ENCODE data around the gene SPPL2B. TPM values are rescaled to one million over a fixed set of nuclear protein-coding genes. Genes with fewer than 3 reads are reported as not detected.
"Not testable (repeated sequence)": the region's sequence is repeated elsewhere in the genome, so short reads cannot be mapped to it uniquely, and the experiment has no call there.

Gene SPPL2B
- polyA plus RNA-seq, 1 donor: 45.2 TPM

DNA sequence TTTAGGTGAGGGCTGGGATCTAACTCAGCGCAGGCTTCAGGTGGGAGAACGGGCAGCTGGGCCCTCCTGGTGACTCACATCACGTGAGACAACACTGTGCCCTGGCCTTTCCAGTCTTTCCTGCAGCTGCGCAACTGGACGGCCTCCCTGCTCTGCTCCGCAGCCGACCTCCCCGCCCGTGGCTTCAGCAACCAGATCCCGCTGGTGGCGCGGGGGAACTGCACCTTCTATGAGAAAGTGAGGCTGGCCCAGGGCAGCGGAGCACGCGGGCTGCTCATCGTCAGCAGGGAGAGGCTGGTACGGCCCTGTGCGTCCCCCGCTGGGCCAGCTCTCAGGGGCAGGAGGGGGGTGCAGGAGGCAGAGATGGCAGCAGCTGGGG, 8.8 kb downstream of the SPPL2B start:
- DNase-seq (ENCODE audit: low read depth): no peak

DNA sequence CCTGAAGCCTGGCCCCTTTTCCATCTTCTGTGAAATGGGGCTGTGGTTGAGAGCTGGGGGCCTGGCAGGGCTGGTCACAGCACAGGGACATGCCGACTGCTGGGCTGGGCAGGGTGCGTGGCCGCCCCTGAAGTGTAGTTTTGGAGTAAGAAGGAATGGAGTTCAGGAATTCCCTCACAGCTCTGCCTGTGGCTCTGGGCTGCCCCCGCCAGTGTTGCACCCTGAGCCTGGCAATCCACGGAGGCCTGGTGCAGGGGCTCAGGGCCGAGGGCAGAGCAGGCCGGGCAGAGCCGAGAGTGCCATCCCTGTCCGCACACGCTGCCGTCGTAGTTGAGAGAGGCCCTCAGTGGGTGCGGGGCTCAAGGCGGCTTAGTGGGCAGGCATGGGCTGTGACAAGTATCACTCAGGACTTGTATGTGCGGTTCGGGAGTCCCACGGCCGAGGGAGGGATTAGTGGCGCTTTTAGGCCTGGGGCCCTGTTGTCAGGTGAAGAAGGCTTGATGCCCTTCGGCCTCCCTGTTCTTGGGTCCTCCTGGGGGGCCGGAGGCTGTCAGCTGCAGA, 9.7 kb downstream of the SPPL2B start:
- DNase-seq (ENCODE audit: low read depth): no peak

- no peak for DNase-seq (ENCODE audit: low read depth)
Measured at GRCh38 chr19:2338751-2339643, 10.5 kb downstream of the SPPL2B start.

DNA sequence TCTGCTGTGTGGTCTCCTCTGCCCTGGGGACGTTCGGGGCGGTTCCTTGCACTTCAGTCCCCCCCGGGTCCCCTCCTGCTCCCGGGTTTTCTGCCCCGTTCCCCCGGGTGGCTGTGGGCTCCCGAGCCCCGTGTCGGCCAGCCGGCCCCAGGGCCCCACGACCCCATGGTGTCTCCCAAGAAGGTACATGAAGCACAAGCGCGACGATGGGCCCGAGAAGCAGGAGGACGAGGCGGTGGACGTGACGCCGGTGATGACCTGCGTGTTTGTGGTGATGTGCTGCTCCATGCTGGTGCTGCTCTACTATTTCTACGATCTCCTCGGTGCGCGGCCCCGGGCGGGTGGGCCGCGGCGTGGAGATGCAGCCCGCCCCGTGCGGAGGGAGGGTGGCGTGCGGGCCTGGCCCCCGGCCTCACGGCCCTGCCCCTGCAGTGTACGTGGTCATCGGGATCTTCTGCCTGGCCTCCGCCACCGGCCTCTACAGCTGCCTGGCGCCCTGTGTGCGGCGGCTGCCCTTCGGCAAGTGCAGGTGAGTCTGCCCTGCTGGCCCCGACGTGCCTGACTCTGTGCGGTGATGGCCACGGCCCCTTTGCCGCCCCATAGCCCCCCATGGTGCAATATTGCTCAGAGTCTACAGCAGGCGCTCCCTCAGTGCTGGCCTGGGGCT, 11.3 kb downstream of the SPPL2B start:
- no peak for DNase-seq (ENCODE audit: low read depth)

- DNase-seq (ENCODE audit: low read depth): no peak
Measured at GRCh38 chr19:2340496-2341243, 12.2 kb downstream of the SPPL2B start.

- no peak for DNase-seq (ENCODE audit: low read depth)
Measured at GRCh38 chr19:2341244-2341751, 12.8 kb downstream of the SPPL2B start.

GRCh38 chr19:2341982-2342381, 13.5 kb downstream of the SPPL2B start:
- DNase-seq (ENCODE audit: low read depth): no peak

DNA sequence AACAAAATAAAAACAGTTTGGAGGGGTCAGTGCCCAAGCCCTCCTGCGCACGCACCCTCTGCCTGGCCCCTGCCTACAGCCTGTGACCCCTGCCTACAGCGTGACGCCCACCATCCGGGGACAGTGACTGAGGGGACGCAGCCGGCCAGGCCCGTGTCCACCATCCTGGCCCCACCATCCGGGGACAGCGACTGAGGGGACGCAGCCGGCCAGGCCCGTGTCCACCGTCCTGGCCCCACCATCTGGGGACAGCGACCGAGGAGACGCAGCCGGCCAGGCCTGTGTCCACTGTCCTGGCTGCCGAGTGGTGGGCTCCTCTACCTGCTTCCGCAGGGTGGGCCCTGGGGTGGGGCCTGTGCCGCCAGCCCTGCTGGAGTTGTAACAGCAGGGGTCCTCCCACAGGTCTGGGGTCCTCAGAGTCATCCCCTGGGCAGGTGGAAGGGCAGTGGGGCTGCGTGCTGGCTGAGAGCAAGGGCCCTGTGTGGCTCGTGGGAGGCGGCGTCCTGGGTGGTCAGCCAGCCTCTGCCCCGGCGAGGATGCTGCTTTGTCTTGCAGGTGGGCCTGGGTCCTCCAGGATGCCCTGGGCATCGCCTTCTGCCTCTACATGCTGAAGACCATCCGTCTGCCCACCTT, 14.3 kb downstream of the SPPL2B start:
- DNase-seq (ENCODE audit: low read depth): no peak

DNA sequence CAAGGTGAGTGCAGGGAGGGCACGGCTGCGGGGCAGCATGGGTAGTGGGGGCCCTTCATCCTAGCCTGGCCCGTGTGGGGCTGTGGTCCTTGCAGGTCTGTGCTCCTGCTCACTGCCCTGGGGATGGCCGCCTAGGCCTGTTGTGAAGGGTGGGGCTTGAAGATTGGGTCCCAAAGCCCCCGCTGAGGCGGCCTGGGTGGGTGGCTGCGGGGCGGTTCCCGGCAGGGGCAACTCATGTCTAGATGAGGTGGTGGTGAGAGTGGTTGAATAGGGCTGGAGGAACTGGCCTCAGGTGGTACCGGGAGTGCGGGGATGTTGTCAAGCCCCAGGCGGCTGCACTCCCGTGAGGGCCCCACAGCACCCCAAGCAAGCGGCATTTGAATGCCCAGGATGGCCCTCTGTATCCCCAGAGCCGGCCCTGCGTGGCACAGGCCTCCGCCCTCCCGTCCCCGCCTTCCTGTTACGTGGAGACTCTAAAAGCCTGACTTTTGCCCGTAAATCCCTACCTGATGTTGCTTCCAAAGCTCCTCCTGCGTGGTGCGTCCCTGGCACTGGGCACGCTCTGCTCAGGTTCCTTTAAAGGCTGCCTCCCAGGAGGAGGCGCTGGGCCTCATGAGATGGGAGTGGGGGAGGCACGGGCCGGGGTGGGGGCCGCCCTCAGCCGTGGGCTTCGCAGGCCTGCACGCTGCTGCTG, 15.0 kb downstream of the SPPL2B start:
- DNase-seq (ENCODE audit: low read depth): no peak

DNA sequence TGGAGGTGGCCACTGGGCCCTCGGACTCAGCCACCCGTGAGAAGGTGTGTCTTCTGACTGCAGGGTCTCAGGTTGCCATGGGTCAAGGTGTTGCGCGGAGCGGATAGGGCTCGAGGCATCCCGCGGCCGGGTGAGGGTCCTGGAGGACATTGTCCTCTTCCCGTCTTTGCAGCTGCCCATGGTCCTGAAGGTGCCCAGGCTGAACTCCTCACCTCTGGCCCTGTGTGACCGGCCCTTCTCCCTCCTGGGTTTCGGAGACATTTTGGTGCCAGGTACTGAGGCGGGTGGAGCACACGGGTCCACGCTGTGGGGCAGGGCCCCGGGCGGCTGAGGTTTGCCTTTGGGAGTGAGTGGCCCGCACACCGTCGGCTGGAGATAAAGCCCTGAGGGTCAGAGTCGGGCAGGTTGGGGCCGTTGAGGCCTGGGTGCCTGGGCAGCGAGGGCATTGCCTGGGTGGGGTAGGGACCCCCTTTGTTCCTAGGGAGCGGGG, 15.9 kb downstream of the SPPL2B start:
- DNase-seq (ENCODE audit: low read depth): no peak

- DNase-seq (ENCODE audit: low read depth): no peak
Measured at GRCh38 chr19:2345076-2345475, 16.6 kb downstream of the SPPL2B start.

GRCh38 chr19:2345794-2346663, 17.5 kb downstream of the SPPL2B start:
- DNase-seq (ENCODE audit: low read depth): no peak

DNA sequence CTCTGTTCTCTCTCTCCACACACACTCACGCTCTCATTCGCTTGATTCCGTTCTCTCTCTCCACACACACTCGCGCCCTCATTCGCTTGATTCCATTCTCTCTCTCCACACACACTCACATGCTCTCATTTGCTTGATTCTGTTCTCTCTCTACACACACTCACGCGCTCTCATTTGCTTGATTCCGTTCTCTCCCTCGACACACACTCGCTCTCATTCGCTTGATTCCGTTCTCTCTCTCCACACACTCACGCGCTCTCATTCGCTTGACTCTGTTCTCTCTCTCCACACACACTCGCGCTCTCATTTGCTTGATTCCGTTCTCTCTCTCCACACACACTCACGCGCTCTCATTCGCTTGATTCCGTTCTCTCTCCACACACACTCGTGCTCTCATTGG, 21.3 kb downstream of the SPPL2B start:
- not testable (repeated sequence) for DNase-seq (ENCODE audit: low read depth)

DNA sequence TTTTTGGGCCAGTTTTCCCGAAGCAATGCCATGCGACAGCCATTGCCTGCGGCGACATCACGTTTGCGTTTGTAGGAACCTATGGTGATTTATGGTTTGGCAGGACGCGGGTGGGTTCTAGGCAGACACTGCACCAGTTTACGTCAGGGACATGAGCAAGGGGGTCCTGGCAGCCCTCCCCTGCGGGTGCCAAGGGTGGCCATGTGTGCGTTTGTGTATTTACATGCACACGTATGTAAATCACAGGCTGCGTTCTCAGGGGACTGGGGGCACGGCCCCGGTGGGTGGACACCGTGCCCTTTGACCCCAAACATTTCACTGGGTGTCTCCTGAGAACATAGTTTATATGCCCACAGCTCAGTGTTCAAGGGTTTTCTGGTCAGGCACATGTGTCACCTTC, 22.2 kb downstream of the SPPL2B start:
- no peak for DNase-seq (ENCODE audit: low read depth)

- DNase-seq (ENCODE audit: low read depth): no peak
Measured at GRCh38 chr19:2351591-2351990, 23.1 kb downstream of the SPPL2B start.

DNA sequence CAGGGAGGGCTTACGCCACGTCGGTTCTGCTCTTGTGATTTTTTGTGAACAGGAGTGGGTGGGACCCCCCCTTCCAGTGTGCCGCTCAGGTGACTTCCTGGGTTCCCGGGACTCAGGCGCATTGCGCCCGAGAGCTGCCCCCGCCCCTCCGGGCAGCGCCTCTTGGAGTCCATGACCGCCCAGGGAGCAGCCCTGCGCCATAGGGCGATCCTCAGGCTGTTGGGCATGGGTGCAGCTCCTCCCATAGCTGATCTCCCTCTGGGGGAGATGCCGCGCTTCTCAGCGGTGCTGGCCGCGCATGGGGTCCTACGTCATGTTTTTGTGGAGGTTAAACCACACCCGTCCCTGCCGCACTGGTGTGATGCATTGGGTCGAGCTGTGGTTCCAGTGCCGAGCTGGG, 23.6 kb downstream of the SPPL2B start:
- DNase-seq (ENCODE audit: low read depth): no peak

DNA sequence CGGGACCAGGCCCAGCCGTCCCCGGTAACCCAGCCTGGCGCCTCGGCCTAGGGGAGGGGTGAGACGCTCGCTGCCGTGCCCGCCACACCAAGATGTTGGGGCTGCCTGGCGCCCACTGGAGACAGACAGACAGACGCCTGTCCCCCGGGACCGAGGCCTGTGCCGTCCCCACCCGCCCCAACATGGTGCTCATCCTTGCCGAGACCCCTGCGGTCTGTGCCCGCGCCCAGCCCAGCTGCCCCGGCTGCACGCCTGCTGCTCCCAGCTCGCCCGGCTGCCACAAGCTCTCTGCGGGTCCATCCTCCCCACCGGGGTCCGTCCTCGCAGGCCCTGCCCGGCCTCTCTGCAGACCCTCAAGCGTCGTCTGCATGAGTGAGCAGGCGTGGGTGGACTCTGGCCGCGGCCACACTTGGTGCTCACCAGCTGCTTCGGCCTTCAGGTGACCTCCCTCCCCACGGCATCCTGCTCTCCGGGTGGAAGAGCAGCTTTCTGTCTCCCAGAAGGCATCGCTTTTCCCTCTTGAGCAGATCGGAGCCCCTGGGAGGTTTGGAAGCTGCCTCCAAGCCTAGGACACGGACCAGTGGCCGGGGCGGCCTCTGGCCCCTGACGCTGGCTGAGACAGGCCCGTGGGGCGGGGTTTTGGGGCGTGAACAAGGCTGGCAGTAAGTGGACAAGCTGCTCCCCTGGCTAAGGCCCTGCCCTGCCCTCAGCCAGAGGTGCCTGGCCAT, 24.8 kb downstream of the SPPL2B start:
- no peak for DNase-seq (ENCODE audit: low read depth)

GRCh38 chr19:2353887-2354592, 25.6 kb downstream of the SPPL2B start:
- no peak for DNase-seq (ENCODE audit: low read depth)

Data from forelimb muscle (tissue), 1 donor.